ENCODE results near the gene MED27.

The MED27 gene

GRCh38 chr9:131854896-131855613 is 224.6 kb downstream of the MED27 start:
- no peak for DNase-seq (ENCODE audit: low spot score)

DNA sequence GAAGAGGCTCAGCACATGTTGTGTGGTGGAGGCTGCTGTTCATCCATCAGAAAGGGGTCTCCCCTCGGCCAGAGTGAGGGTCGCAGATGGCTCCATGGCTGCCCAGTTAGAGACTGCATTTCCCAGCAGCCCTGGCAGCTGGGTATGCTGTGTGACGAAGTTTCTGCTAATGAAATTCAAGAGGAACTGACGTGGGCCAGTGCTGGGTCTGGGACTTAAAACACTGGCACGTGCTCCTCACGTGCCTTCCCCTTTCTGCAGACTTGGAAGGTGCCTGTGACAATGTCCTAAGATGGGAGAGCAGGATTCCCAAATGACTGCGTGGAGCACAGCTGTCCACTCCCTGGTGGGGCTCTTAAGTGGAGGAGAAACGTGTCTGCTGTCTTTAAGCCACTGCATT is 225.3 kb downstream of the MED27 start:
- DNase-seq (ENCODE audit: low spot score) = no peak

GRCh38 chr9:131853434-131853833 is 226.2 kb downstream of the MED27 start:
- DNase-seq (ENCODE audit: low spot score) = no peak

GRCh38 chr9:131851414-131851813 is 228.3 kb downstream of the MED27 start:
- DNase-seq (ENCODE audit: low spot score) = no peak

GRCh38 chr9:131849391-131849790 is 230.3 kb downstream of the MED27 start:
- DNase-seq (ENCODE audit: low spot score) = no peak

DNA sequence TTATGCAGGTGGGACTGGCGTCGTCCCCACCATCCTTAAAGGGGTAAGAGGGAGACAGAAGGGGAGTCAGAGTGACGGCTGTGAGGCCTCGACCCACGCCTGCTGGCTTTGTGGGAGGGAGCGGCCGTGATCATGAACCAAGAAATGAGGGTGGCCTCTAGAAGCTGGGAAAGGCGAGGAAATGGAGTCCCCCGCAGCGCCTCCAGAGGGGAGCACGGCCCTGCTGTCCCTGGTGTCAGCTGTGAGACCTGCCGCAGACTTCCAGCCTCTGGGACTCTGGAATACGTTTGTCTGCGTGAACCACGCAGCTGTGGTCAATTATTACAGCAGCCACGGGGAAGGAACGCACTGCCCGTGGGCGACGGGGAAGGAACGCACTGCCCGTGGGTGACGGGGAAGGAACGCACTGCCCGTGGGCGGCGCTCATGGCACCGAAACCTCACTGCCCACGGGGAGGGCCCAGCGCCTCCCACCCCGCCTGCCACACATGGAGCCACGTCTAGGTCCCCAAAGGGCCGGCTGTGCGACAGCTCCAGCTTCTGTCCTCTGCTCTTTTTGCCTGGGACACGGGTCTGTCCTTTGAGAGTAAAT is 231.0 kb downstream of the MED27 start:
- DNase-seq (ENCODE audit: low spot score) = no peak

- DNase-seq (ENCODE audit: low spot score) = no peak
Measured at GRCh38 chr9:131847665-131848354, 231.9 kb downstream of the MED27 start.

- no peak for DNase-seq (ENCODE audit: low spot score)
Measured at GRCh38 chr9:131845305-131846298, 234.1 kb downstream of the MED27 start.

DNA sequence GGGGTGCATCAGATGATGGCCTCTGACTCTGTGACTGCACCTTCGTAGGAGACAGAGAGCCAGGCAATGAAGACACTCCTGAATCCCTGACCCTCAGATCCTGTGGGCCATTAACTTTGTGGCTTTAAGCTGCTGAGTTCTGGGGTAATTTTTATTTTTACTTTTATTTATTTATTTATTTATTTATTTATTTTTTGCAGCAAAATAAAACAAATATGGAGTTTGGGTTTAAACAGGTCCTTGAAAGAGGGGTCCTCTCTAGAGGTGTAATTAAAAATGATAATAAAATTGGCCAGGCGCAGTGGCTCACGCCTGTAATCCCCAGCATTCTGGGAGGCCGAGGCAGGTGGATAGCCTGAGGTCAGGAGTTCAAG is 234.9 kb downstream of the MED27 start:
- DNase-seq (ENCODE audit: low spot score) = no peak

DNA sequence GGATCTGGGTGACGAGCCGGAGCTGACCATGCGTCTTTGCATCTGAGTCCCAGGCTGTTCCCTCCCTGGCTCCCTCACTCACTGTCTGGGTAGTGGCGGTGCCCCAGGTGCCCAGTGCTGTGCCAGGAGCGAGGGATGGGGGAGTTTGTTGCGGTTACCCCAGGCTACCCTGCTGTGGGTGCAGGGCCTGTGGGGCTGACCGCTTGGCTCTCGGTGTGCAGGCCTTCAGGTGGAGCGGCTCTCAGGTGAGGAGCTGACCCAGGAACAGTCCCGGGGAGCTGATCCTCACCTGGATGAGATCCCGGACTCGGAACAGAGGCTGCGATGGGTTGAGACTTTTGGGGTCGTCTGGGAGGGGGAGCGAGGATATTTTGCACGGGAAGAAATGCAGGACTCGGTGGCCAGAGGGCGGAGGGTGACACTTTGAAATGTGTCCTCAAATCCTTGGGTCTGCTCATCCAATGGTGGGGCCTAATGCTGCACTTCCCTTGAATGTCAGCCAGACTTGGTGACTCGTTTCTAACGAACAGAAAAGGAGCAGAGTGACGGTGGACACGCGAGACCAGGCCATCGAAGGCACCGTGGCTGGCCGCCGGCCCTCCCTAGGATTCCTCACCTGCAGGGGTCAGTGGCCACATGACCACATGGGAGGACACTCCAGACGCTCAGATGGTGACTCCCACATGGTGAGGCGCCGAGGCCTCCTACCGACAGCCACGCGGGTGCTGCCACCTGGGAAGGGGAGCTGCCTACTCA is 235.5 kb downstream of the MED27 start:
- no peak for DNase-seq (ENCODE audit: low spot score)

- DNase-seq (ENCODE audit: low spot score) = no peak
Measured at GRCh38 chr9:131841765-131842318, 237.8 kb downstream of the MED27 start.

GRCh38 chr9:131840751-131841702 is 238.6 kb downstream of the MED27 start:
- no peak for DNase-seq (ENCODE audit: low spot score)

DNA sequence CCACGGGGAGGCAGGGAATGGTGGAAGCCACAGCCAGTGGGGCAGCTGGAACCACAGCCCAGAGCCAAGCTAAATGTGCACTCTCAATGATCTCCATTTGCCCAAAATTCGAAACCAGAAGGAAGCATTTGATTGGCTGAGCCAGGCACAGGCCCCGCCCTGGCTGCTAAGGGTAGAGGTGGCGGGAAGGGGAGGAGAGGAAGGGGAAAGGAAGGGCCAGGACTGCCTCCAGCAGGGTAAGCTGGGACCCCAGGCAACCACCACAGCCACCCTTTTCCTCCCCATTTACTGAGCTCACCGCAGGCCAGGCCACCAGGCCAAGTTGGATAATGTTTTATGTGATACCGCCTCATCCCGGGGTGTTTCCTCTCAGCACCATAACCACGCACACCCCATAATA is 239.4 kb downstream of the MED27 start:
- DNase-seq (ENCODE audit: low spot score) = no peak

- no peak for DNase-seq (ENCODE audit: low spot score)
Measured at GRCh38 chr9:131839281-131840084, 240.2 kb downstream of the MED27 start.

- no peak for DNase-seq (ENCODE audit: low spot score)
Measured at GRCh38 chr9:131838530-131839280, 241.0 kb downstream of the MED27 start.

DNA sequence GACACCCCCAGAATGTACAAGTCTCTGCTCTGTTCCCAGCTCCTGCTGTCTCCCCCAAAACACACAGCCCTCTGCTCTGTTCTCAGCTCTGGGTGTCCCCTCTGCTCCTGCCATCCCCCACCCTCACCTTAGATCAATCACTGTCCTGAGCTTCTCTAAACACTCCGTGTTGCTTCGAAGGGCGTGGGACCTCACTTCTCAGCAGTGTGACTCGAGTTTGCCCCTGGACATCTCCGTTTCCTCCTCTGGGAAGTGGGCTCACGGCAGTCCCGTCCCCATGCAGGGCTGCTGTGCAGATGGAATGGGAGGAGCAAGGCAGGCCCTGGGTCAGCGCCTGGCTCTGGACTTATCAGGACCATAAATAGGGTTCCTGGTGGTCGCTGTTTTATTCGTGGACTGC is 241.8 kb downstream of the MED27 start:
- DNase-seq (ENCODE audit: low spot score) = no peak

- no peak for DNase-seq (ENCODE audit: low spot score)
Measured at GRCh38 chr9:131837316-131837715, 242.4 kb downstream of the MED27 start.

DNA sequence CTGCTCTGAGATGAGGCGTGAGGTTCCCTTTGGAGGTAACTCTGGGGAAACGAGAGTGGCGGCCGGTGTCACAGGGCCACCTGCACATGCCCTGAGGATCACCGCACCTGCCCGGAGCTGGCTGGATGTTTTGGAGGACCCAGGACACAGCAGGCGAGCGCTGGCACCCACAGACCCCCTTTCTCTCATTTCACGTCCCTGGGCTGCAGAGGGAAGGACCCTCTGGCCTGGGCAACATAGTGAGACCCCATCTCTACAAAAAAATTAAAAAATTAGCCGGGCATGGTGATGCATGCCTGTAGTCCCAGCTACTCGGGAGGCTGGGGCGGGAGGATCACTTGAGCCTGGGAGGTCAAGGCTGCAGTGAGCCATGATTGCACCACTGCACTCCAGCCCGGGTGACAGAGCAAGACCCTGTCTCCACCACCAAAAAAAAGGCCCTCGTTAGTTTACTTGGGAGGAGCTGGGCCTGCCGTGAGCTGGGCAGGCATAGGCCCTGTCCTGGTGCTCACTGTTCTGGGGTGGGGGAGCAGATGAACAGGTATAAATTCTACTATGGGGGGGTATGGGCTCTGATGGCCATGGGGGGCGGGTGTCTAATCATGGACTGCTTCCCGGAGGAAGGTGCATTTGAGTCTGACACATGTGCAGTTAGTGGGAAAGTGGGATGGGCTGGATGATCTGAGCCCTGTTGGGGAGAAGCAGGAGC is 242.9 kb downstream of the MED27 start:
- no peak for DNase-seq (ENCODE audit: low spot score)

Measured in hematopoietic multipotent progenitor cell treated with erythropoietin and hydrocortisone succinate and interleukin-3 and kit ligand, for 17 days (in vitro differentiated cells).